Body of pancreas (tissue), 4 donors: ENCODE measurements around the gene MMD.

Experiments
- POLR2A ChIP-seq, 3 donors: fragments of 450-650 bp; IDR thresholded peaks; one replicate each; pipeline ENCODE4 v1.6.1; 2016; ENCODE audit warnings: antibody characterized with exemption in 3 of 3, mild to moderate bottlenecking in 2 of 3
- TF ChIP-seq, protein P1 (sequence below), 7 experiments: fragments of 450-650 bp in 4 of 7; fragments of 200-600 bp in 3 of 7; sonication (generic) in 3 of 7; IDR thresholded peaks; one replicate each; pipeline ENCODE4 v1.5.1; 2016 to 2019; ENCODE audit warnings: antibody characterized with exemption in 7 of 7

DNA sequence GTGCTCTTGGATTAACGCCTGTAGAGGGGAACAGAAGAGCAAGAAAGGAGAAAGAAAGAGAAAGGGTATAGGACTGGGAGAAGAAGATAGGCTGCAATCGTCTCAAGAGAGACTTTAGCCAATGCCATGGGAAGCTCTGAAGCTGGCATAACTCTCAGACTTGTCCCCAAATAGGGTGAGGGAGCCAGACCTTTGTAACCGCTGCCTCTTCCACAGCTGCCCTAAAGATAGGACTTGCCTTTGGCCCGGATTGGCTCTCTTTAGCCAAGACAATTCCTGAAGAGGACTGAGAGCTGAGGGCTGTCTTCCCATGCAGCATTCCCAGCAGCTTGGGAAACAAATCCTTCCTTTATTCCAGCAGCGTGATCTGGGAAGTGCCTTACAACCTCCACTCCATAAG lies 20.8 kb upstream of the MMD start:
- TF ChIP-seq, protein P1, sequence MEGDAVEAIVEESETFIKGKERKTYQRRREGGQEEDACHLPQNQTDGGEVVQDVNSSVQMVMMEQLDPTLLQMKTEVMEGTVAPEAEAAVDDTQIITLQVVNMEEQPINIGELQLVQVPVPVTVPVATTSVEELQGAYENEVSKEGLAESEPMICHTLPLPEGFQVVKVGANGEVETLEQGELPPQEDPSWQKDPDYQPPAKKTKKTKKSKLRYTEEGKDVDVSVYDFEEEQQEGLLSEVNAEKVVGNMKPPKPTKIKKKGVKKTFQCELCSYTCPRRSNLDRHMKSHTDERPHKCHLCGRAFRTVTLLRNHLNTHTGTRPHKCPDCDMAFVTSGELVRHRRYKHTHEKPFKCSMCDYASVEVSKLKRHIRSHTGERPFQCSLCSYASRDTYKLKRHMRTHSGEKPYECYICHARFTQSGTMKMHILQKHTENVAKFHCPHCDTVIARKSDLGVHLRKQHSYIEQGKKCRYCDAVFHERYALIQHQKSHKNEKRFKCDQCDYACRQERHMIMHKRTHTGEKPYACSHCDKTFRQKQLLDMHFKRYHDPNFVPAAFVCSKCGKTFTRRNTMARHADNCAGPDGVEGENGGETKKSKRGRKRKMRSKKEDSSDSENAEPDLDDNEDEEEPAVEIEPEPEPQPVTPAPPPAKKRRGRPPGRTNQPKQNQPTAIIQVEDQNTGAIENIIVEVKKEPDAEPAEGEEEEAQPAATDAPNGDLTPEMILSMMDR (IDR thresholded peaks at IDR 0.05): no peak
- TF ChIP-seq POLR2A (IDR thresholded peaks at IDR 0.05): no peak
